HTERT RPE-1 (cell line): ENCODE results near the gene MYOM3.
"Not testable (repeated sequence)": the region's sequence is repeated elsewhere in the genome, so short reads cannot be mapped to it uniquely, and the experiment has no call there.

ENCODE experiments used
- in situ Hi-C: fragments of 300-500 bp; cut with MboI; formaldehyde crosslinking; loops from 4 replicates; pipeline ENCODE4 v1.14.3; 2020; ENCODE audit warnings: low sequenced_read_pairs

The MYOM3 gene

DNA sequence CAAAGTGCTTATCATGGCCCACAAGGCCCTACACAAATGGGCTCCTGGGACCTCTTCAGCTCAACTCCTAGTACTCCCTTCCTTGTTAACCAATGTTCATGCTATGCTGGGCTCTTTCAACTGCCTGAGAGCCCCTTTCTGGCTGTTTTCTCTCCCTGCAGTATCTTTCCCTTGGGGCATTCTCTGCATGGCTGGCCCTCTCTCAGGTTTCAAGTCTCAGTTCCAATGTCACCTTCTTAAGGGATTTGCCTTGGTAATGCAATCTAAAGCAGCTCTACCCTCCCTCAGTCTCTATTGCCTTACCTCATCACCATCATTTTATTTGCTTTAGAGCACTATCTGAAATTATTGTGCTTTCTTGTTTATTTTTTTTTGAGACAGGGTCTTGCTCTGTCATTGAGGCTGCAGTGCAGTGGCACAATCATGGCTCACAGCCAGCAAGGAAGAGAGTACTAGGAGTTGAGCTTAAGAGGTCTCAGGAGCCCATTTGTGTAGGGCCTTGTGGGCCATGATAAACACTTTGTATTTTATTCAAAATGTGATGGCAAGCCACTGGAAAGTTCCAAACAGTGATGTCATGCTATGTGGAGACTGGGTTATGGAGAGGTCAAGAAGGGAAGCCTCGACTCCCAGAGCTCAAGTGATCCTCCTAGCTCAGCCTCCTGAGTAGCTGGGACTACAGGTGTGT lies 68.4 kb downstream of the MYOM3 start:
- in situ Hi-C loops = no loop called here

GRCh38 chr1:24042315-24042714 lies 69.6 kb downstream of the MYOM3 start:
- in situ Hi-C loops = no loop called here

DNA sequence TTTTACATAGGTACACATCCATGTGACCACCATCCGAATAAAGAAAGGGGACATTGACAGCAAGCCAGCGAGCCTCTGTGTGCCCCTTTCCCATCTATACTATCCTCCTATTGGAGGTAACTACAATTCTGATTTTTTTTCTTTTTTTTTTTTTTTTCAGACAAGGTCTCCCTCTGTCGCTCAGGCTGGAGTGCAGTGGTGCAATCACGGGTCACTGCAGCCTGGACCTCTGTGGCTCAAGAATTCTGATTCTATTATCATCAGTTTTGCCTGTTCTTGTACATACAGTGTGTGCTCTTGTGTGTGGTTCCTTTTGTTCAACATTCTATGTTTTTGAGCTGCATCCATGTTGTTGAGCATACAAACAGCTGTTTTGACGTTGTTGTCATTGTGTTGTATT lies 75.8 kb downstream of the MYOM3 start:
- in situ Hi-C loops = no loop called here

DNA sequence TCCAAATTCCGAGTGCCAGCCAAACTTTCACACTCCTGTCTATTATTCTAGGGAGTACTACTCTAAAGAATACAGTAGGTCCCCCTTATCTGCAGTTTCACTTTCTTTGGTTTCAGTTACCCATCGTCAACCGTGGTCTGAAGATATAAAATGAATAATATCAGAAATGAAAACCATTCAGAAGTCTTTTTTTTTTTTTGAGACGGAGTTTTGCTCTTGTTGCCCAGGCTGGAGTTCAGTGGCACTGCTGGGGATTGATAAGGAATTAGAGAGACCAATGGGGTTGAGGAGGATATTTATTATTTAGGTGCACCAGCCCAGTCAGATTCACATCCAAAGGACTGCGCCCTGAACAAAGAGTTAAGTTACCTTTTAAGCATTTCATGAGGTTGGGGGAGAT lies 79.0 kb downstream of the MYOM3 start:
- in situ Hi-C loops = no loop called here

DNA sequence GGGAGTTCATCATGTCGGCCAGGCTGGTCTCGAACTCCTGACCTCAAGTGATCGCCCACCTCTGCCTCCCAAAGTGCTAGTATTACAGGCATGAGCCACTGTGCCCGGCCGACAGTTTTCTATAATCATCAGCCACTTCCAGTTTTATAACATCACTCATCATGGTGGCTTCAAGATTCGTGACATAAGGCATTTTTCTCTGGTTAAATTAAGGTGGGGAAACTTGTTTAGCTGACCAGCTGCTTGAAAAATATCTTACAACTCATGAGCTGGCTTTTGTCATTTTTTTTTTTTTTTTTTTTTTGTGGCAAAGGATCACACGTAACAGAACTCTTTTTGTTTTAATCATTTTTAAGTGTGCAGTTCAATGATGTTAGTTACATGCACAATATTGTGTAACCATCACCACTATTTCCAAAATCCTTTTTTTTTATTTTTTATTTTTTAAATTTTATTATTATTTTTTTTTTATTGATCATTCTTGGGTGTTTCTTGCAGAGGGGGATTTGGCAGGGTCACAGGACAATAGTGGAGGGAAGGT lies 80.9 kb downstream of the MYOM3 start:
- in situ Hi-C loops = not testable (repeated sequence)

- in situ Hi-C loops = no loop called here
These were observed 84.0 kb downstream of the MYOM3 start for GRCh38 chr1:24027838-24028468.

GRCh38 chr1:24022581-24023361 lies 89.2 kb downstream of the MYOM3 start:
- in situ Hi-C loops = no loop called here

DNA sequence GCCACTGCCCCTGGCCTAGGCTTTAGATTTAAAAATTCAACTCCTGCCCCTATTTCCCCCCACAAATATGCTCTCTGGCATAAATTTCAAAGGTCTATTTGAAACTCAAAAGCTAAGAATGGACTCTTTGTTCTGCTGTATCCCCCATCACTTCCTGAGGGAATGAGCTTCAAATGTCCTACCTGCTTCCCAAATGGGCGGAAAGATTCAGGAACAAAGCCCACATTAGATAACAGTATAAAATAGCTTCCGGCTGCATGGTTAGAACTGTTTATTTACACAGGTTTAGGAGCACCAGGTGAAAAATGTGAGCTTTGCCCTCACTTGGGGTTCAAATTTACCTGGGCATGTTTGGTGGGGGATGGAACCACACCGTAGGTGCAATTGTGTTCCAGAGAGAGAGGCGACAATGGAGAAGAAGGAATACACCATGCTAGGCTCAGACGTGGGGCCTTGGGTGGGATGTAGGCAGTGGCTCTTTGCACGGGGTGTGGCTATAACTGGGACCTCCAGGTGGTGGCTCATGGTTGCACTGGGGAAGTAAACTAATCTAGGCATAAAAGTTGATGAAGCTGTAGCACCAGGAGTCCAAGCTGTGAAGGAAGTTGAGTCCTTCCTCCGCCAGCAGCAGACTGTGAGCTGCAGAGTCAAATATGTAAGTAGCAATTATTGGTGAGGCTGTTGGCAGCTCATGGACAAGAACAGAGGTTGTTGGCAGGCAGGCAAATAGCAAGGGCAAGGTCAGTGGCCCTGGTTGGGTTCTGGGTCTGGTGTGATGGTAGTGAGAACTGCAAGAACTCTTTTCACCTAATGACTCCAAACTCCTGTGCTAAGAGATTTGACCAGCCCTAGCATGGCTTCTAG lies 90.3 kb downstream of the MYOM3 start:
- in situ Hi-C loops = no loop called here

DNA sequence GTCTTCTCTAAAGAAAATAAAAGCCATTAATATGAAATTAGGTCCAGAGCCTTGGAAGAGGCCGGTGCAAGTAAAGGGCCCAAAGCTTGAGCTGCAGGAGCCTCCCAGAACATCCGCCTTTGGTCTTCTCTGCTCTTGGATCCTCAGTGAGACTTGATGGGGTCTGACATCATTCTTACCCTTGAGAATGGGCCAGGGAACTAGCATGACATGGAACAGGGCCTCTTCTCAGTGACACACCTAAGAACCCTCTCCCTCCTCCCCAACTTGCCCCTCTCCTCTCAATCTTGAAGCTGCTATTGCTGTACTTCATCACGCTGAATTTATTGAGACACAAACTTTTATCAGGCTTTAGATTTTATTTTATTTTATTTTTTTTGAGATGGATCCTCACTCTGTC lies 91.5 kb downstream of the MYOM3 start:
- in situ Hi-C loops = no loop called here

DNA sequence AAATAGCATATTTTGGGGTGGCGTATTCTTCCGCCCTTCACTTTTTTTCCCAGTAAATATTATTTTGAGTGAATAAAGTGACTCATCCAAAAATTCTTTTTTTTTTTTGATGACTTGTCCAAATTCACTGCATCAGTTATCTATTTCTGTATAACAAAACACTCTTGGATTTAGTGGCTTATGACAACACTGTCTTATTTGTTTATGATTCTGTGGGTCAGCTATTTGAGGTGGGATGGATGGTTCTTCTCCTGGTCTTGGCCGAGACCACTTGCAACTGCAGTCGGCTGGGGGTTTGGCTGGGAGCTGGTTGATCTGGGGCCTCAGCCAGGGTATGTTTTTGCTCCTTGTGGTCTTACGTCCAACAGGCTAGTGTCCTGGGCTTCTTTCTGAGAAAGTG lies 91.9 kb downstream of the MYOM3 start:
- in situ Hi-C loops = no loop called here

DNA sequence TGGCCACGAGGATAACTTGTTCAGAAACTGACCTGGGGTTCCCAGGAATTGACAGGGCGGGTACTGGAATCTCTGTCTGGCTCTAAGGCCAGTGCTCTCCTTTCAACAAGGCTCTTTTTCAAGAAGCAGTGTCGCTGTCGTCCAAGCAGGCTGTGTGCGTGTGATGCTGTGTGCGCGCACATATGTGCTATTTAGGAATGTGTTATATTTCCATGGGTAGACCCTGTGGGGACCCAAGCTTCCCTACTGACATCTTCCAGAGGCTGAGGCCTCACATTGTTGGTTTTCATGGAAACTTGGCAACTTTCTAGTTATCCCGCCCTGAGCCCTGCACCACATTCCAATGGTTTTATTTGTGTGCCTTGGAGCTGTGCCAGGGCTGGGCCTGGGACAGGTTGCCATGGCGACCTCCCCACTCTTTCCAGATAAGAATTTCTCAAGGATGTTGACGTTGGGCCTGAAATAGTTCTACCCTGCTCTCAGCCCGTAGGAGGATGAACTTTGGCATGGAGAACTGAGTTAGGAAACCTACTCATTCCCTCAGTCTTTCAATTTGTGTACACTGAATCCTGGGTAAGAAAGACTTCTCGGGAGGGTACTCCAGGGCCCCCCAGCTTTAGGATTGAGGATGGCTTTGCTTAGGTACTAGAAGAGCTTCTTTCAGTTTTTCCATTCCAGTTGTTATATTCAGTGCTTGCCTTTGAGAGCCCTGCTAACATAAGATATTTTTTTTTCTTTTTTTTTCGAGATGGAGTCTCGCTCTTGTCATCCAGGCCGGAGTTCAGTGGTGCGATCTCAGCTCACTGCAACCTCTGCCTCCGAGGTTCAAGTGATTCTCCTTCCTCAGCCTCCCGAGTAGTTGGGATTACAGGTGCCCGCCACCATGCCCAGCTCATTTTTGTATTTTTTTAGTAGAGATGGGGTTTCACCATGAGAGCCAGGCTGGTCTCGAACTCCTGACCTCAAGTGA lies 93.0 kb downstream of the MYOM3 start:
- in situ Hi-C loops = no loop called here

GRCh38 chr1:24015221-24016210 lies 96.4 kb downstream of the MYOM3 start:
- in situ Hi-C loops = no loop called here

DNA sequence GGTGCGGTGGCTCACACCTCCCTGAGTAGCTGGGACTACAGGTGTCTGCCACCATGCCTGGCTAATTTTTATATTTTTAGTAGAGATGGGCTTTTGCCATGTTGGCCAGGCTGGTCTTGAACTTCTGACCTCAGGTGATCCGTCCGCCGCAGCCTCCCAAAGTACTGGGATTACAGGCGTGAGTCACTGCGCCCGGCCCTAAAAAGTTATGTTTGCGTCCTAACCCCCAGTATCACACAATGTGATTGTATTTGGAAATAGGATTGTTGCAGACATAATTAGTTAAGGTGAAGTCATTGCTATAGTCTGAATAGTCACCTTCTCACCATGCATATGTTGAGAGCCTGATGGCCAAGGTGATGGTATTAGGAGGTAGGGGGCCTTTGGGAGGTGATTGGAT lies 99.1 kb downstream of the MYOM3 start:
- in situ Hi-C loops = not testable (repeated sequence)

DNA sequence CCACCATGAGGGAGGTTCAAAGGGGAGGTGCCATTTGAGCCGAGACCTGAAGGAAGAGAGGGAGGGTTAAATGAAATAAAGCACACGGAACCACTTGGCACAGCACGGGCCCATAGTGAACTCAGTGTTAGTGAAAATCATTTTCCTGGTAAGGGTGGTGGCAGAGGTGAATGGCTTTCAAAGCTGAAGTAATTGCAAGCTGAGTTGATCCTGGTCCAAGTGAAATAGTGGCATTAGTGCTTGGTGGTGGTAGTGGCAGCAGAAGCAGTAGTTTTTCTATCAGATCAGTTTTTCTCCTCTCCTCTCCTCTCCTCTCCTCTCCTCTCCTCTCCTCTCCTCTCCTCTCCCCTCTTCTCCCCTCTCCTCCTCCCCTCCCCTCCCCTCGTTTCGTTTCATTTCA lies 101.3 kb downstream of the MYOM3 start:
- in situ Hi-C loops = no loop called here

- in situ Hi-C loops = no loop called here
These were observed 102.5 kb downstream of the MYOM3 start for GRCh38 chr1:24009406-24009805.

DNA sequence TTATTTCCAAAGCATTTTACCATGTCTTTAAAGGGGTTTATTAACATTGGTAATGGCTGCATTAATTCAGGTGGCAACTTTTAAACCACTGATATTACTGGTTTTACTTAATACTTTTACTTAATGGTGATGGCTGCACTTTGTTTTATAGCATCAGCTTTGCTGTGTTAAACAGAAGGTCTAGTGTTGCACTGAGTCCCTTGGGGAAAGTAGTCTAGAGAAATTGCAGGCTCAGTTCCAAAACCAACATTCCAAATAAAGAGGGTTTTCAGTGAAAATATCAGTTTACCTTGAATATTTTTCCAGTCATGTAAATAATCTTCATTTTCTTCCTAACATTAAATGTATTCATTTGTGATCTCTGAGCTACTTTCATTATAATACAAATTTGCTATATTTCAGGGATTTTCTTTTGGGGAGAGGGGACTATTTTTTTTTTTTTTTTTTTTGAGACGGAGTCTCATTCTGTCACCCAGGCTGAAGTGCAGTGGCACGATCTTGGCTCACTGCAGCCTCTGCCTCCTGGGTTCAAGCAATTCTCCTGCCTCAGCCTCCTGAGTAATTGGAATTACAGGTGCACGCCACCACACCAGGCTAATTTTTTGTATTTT lies 103.3 kb downstream of the MYOM3 start:
- in situ Hi-C loops = not testable (repeated sequence)

- in situ Hi-C loops = no loop called here
These were observed 104.9 kb downstream of the MYOM3 start for GRCh38 chr1:24007079-24007478.
